CD4-positive, CD25-positive, alpha-beta regulatory T cell (primary cell): ENCODE data around the gene APOD. TPM values are rescaled to one million over a fixed set of nuclear protein-coding genes. Genes with fewer than 3 reads are reported as not detected.

Experiments
- ATAC-seq, 2 donors: fragments of 150-1000 bp; cut with Tn5 transposase; one replicate each; pipeline ENCODE4 v1.10.0; 2021; ENCODE audit warnings: low read depth in 2 of 2, moderate number of reproducible peaks in 2 of 2, moderate library complexity in 1 of 2
- DNase-seq, 3 donors: peaks; one replicate each; pipeline versions ENCODE4 v3.0.0 to v3.0.0-alpha.2; 2012 to 2022; ENCODE audit warnings: mixed read lengths in 1 of 3
- H3K27ac ChIP-seq: one replicate; pipeline ENCODE4 v1.7.0; 2013; ENCODE audit warnings: mild to moderate bottlenecking, low read length; ENCODE audit not compliant: insufficient read depth, poor library complexity, severe bottlenecking
- H3K27me3 ChIP-seq: one replicate; pipeline ENCODE4 v1.7.0; 2013; ENCODE audit warnings: low read length; ENCODE audit not compliant: control insufficient read depth, insufficient read depth
- H3K36me3 ChIP-seq: one replicate; pipeline ENCODE4 v1.7.0; 2013; ENCODE audit warnings: mild to moderate bottlenecking, low read length, moderate library complexity; ENCODE audit not compliant: control insufficient read depth, insufficient read depth
- H3K4me1 ChIP-seq: 2 replicates; pipeline ENCODE4 v1.7.0; 2013; ENCODE audit warnings: mild to moderate bottlenecking, low read length; ENCODE audit not compliant: insufficient read depth, control insufficient read depth, poor library complexity, severe bottlenecking
- H3K4me3 ChIP-seq: one replicate; pipeline ENCODE4 v1.7.0; 2013; ENCODE audit warnings: low read depth, mild to moderate bottlenecking, low read length, moderate library complexity
- H3K9me3 ChIP-seq, 2 experiments: 1 replicate in 1 of 2; 2 replicates in 1 of 2; pipeline ENCODE4 v1.7.0; 2013; ENCODE audit warnings: low read length in 2 of 2, mild to moderate bottlenecking in 1 of 2, moderate library complexity in 1 of 2; ENCODE audit not compliant: control insufficient read depth in 2 of 2
- H3K27ac Mint-ChIP-seq, 3 donors: one replicate each; pipeline ENCODE4 v1.8.0; 2020 to 2022; ENCODE audit warnings: mild to moderate bottlenecking in 3 of 3, mixed read lengths in 3 of 3, moderate library complexity in 2 of 3
- H3K27me3 Mint-ChIP-seq: one replicate; pipeline ENCODE4 v1.8.0; 2022; ENCODE audit warnings: mild to moderate bottlenecking, mixed read lengths
- H3K36me3 Mint-ChIP-seq: one replicate; pipeline ENCODE4 v1.8.0; 2020; ENCODE audit warnings: mixed read lengths
- H3K4me1 Mint-ChIP-seq, 4 donors: one replicate each; pipeline ENCODE4 v1.8.0; 2020 to 2022; ENCODE audit warnings: mixed read lengths in 4 of 4, mild to moderate bottlenecking in 1 of 4
- H3K4me3 Mint-ChIP-seq, 4 donors: one replicate each; pipeline ENCODE4 v1.8.0; 2020 to 2022; ENCODE audit warnings: mild to moderate bottlenecking in 4 of 4, mixed read lengths in 4 of 4, moderate library complexity in 3 of 4
- H3K9me3 Mint-ChIP-seq, 7 donors: one replicate each; pipeline ENCODE4 v1.8.0; 2020 to 2022; ENCODE audit warnings: mixed read lengths in 7 of 7, mild to moderate bottlenecking in 3 of 7, moderate library complexity in 2 of 7
- polyA plus RNA-seq, 4 donors: library from polyadenylated mRNA; unstranded; fragments of 300-500 nt; fragmentation: Illumina TruSeq; gene quantifications; one replicate each; pipeline ENCODE4 v1.2.3, GENCODE V29; 2021
- total RNA-seq: library from RNA; stranded (reverse); gene quantifications from one replicate; pipeline ENCODE4 v1.2.3, GENCODE V29; 2022

Gene APOD
- total and polyA plus RNA-seq, 5 donors from 2014 or later = 0.60 TPM; not detected in 4

DNA sequence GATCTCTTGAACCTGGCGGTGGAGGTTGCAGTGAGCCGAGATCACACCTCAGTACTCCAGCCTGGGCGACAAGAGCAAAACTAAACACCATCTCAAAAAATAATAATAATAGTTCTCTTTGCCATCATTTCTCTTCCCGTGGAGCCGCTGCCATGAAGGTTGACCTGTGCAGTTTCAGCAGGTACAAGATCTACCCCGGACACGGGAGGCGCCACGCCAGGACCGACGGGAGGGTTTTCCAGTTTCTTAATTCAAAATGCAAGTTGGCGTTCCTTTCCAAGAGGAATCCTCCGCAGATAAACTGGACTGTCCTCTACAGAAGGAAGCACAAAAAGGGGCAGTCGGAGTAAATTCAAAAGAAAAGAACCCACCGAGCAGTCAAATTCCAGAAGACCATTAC, 29.3 kb downstream of the APOD start:
- Histone ChIP-seq H3K27me3 (no peaks in the 10 kb centered on the region), H3K27ac (no peak overlapping the region), H3K36me3 (no peaks in the 10 kb centered on the region), H3K4me3 (no peak overlapping the region), H3K9me3 (no peaks in the 10 kb centered on the region), H3K4me1 (peaks cover 29% of the 10 kb centered on the region)
- ATAC-seq (no peak), DNase-seq (no peak)
- H3K27ac Mint-ChIP-seq = peak overlapping the region in 1 of 3 donors; percentile 76
- H3K36me3 Mint-ChIP-seq = peaks cover 2% of the 10 kb centered on the region
- H3K4me1 Mint-ChIP-seq = peaks cover 15 to 67% (median 38%) of the 10 kb centered on the region in 4 donors
- H3K9me3 Mint-ChIP-seq = peaks cover 0 to 1% (median 0%) of the 10 kb centered on the region in 7 donors
- H3K4me3 Mint-ChIP-seq = no peak overlapping the region
- no peaks in the 10 kb centered on the region for H3K27me3 Mint-ChIP-seq

DNA sequence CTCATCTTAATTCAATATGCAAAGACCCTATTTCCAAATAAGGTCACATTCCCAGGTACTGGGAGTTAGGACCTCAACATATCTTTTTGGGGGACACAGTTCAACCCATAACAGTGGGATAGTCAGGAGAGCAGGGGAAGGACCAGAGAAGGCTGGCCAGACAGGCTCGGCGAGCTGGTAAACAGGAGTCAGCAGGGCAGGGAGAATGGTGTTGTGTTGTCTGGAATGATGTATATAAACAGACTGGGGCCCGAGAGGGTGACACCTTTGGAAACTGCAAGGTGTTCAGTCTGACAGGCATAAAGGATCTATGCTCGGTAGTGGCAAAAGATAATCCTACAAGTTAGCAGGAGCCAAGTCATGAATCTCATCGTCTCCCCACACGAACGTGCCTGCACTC, 30.5 kb downstream of the APOD start:
- Mint-ChIP-seq H3K27ac (peak overlapping the region; percentile 84 to 99 (median 93)), H3K4me1 (peaks cover 23 to 70% (median 39%) of the 10 kb centered on the region in 4 donors), H3K9me3 (peaks cover 0 to 1% (median 0%) of the 10 kb centered on the region in 7 donors), H3K36me3 (peaks cover 2% of the 10 kb centered on the region), H3K4me3 (peak overlapping the region in 2 of 4 donors; percentile 31 to 52), H3K27me3 (no peaks in the 10 kb centered on the region)
- no peak overlapping the region for H3K27ac ChIP-seq
- no peak overlapping the region for H3K4me3 ChIP-seq
- no peaks in the 10 kb centered on the region for H3K9me3 ChIP-seq
- no peaks in the 10 kb centered on the region for H3K36me3 ChIP-seq
- DNase-seq = no peak
- no peak for ATAC-seq
- peaks cover 38% of the 10 kb centered on the region for H3K4me1 ChIP-seq
- H3K27me3 ChIP-seq = no peaks in the 10 kb centered on the region

DNA sequence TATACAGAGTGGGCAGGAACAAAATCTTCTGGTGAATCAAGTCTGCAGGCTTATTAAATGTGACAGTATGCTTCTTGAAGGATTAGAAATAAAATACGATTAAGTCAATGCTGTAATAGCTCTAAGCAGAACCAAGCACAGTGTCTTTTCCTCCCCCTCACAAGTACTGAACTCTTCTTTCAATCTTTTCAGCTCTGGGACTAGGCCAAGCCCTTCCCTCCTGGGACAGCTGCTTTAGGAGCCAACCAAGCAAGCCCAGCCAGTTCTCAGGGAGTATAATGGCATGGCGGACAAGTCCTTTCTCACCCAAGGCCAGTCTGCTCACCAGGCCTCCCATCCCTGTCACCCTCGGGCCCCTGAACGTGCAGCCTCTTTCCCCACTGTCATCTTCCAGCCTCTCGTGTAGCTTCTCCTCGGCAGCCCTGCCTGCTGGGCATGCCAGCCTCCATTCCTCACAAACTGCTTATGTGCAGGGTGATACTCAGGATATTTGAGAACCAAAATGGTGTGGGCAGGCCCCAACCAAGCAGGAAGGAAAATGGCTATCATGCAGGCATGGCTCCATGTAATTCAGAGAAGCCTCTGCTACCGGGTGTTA, 32.3 kb downstream of the APOD start:
- Histone ChIP-seq H3K9me3 (no peaks in the 10 kb centered on the region), H3K27ac (peak overlapping the region; percentile 91), H3K4me3 (peak overlapping the region; percentile 15), H3K4me1 (peaks cover 54% of the 10 kb centered on the region), H3K27me3 (no peaks in the 10 kb centered on the region), H3K36me3 (no peaks in the 10 kb centered on the region)
- H3K36me3 Mint-ChIP-seq = peaks cover 2% of the 10 kb centered on the region
- H3K4me1 Mint-ChIP-seq = peaks cover 24 to 85% (median 52%) of the 10 kb centered on the region in 4 donors
- DNase-seq (no peak), ATAC-seq (no peak)
- no peaks in the 10 kb centered on the region for H3K27me3 Mint-ChIP-seq
- H3K4me3 Mint-ChIP-seq = peak overlapping the region; percentile 58 to 95 (median 93)
- peak overlapping the region; percentile 95 to 99 (median 99) for H3K27ac Mint-ChIP-seq
- H3K9me3 Mint-ChIP-seq = peaks cover 0 to 1% (median 0%) of the 10 kb centered on the region in 7 donors

DNA sequence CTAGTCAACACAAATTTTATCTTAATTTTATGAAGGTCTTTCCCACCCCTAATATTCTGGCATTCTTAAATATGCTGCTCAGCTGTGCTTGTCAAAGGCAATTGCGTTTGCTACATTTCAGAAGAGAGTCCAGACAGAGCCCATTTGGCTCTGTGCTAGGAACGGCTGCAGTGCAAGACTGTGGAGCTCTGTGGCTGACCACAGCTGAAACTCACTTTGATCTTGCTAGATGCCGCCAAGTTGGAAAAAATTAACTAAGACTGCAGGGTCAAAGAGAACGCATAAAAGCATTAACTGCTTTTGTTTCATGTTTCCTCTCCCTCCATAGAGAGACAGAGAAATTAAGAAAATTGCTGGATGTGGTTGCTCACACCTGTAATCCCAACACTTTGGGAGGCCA, 33.0 kb downstream of the APOD start:
- Histone ChIP-seq H3K4me1 (peaks cover 62% of the 10 kb centered on the region), H3K27me3 (no peaks in the 10 kb centered on the region), H3K27ac (peak overlapping the region; percentile 91), H3K4me3 (peak overlapping the region; percentile 83), H3K36me3 (no peaks in the 10 kb centered on the region), H3K9me3 (no peaks in the 10 kb centered on the region)
- Mint-ChIP-seq H3K27me3 (no peaks in the 10 kb centered on the region), H3K27ac (peak overlapping the region; percentile 99), H3K4me1 (peaks cover 27 to 87% (median 58%) of the 10 kb centered on the region in 4 donors), H3K9me3 (no peaks in the 10 kb centered on the region), H3K36me3 (peaks cover 2% of the 10 kb centered on the region), H3K4me3 (peak overlapping the region; percentile 93 to 97 (median 94))
- no peak for ATAC-seq
- no peak for DNase-seq

DNA sequence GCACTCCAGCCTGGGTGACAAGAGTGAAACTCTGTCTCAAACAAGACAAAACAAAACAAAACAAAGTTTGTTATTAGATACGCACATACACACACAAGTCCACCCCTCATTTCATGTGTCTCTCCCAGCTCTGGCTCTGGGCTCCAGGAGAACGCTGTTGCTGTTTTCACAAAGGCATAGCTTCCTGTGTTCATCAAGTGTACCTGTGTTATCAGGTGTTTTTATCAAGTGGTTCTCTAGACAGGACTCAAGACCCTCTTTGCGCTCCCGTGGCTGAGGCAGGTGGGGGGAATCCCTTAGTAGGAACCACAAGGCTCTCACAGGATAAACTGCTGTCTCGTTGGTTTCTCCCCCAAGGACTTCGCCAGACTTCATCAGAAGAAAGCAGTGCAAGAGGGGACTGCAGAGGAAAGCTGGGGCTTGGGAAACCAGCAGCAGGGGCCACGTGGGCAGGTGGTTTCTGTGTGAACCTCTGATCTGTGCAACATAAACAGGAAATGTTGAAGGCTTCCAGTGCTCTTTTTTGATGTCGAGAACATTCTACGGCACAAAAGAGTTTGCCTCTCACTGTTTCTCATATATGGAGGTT, 33.7 kb downstream of the APOD start:
- Histone ChIP-seq H3K9me3 (no peaks in the 10 kb centered on the region), H3K4me3 (peak overlapping the region; percentile 83), H3K27ac (peak overlapping the region; percentile 91), H3K4me1 (peaks cover 69% of the 10 kb centered on the region), H3K27me3 (no peaks in the 10 kb centered on the region), H3K36me3 (no peaks in the 10 kb centered on the region)
- Mint-ChIP-seq H3K9me3 (no peaks in the 10 kb centered on the region), H3K27me3 (no peaks in the 10 kb centered on the region), H3K27ac (peak overlapping the region; percentile 99), H3K4me1 (peaks cover 30 to 88% (median 61%) of the 10 kb centered on the region in 4 donors), H3K4me3 (peak overlapping the region; percentile 93 to 97 (median 94)), H3K36me3 (peaks cover 2% of the 10 kb centered on the region)
- ATAC-seq (peak; percentile 89), DNase-seq (peak; percentile 74 to 91 (median 88))

DNA sequence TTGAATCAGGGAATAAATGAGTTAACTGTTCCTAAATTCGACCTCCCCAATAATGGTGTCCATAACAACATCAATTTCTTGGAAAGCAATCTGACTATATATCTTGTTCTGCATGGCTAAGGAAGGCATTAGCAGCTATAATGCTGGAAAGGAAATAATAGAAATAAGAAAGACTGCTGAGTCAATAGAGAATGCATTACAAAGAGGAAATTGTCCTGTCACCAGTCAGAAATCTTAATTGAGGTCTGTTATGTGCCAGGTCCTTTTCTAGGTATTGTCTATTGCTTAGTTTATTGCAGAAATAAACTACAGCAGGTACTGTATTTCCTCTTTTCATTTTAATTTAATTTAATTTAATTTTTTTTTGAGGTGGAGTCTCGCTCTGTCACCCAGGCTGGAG, 34.8 kb downstream of the APOD start:
- Histone ChIP-seq H3K9me3 (no peaks in the 10 kb centered on the region), H3K4me1 (peaks cover 79% of the 10 kb centered on the region), H3K27me3 (no peaks in the 10 kb centered on the region), H3K36me3 (no peaks in the 10 kb centered on the region), H3K4me3 (peak overlapping the region; percentile 73), H3K27ac (peak overlapping the region; percentile 91)
- ATAC-seq (peak in 1 of 2 donors; percentile 18), DNase-seq (peak in 2 of 3 donors; percentile 32 to 57)
- peaks cover 2% of the 10 kb centered on the region for H3K36me3 Mint-ChIP-seq
- H3K4me1 Mint-ChIP-seq = peaks cover 30 to 94% (median 66%) of the 10 kb centered on the region in 4 donors
- H3K4me3 Mint-ChIP-seq = peak overlapping the region; percentile 68 to 78 (median 77)
- H3K9me3 Mint-ChIP-seq = no peaks in the 10 kb centered on the region
- no peaks in the 10 kb centered on the region for H3K27me3 Mint-ChIP-seq
- H3K27ac Mint-ChIP-seq = peak overlapping the region; percentile 20 to 99 (median 99)

DNA sequence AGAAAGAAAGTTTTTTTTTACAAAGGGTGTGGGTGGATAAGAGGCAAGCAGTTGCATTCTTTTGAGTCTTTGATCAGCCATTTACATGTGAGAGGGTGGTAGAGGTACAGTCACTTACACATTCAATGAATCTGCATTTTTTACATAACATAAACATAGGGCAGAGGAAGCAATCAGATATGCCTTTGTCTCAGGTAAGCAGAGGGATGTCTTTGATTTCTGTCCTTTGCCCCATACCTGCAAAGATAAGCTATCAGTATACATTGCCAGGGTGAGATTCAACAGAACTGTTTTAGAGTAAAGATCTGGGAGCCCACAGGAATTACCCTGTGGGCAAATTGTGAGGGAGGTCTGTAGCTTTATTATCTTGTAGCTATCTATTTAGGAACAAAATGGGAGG, 35.2 kb downstream of the APOD start:
- H3K4me3 Mint-ChIP-seq = peak overlapping the region; percentile 68 to 78 (median 77)
- Histone ChIP-seq H3K36me3 (no peaks in the 10 kb centered on the region), H3K27me3 (no peaks in the 10 kb centered on the region), H3K4me1 (peaks cover 84% of the 10 kb centered on the region), H3K27ac (peak overlapping the region; percentile 91), H3K9me3 (no peaks in the 10 kb centered on the region), H3K4me3 (peak overlapping the region; percentile 73)
- no peaks in the 10 kb centered on the region for H3K27me3 Mint-ChIP-seq
- no peak for ATAC-seq
- peaks cover 2% of the 10 kb centered on the region for H3K36me3 Mint-ChIP-seq
- peak in 1 of 3 donors; percentile 56 for DNase-seq
- H3K4me1 Mint-ChIP-seq = peaks cover 30 to 96% (median 68%) of the 10 kb centered on the region in 4 donors
- no peaks in the 10 kb centered on the region for H3K9me3 Mint-ChIP-seq
- peak overlapping the region; percentile 93 to 99 (median 98) for H3K27ac Mint-ChIP-seq
